ENCODE results near the gene POC1B.

The POC1B gene

DNA sequence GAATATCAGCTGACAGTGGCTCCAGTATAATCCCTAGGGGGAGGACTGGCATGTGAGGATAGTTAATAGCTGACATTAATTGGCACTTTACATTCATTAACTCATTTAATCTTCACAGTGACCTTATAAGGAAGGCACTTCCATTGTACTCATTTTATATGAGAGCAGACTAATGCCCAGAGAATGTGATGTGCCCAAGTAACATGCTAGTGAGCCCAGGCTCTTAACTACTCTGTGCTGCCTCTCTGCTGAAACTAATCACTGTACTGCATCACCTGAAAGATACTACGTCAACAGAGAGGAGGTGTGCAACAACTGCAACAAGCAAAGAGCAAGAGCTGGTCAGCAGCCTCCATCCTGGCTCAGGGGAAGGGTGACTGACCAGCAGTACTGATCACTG lies 41.4 kb downstream of the POC1B start:
- TF ChIP-seq, protein P1, sequence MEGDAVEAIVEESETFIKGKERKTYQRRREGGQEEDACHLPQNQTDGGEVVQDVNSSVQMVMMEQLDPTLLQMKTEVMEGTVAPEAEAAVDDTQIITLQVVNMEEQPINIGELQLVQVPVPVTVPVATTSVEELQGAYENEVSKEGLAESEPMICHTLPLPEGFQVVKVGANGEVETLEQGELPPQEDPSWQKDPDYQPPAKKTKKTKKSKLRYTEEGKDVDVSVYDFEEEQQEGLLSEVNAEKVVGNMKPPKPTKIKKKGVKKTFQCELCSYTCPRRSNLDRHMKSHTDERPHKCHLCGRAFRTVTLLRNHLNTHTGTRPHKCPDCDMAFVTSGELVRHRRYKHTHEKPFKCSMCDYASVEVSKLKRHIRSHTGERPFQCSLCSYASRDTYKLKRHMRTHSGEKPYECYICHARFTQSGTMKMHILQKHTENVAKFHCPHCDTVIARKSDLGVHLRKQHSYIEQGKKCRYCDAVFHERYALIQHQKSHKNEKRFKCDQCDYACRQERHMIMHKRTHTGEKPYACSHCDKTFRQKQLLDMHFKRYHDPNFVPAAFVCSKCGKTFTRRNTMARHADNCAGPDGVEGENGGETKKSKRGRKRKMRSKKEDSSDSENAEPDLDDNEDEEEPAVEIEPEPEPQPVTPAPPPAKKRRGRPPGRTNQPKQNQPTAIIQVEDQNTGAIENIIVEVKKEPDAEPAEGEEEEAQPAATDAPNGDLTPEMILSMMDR (IDR thresholded peaks at IDR 0.05; ENCODE audit: insufficient read depth, missing control alignments) = no peak
- DNase-seq (ENCODE audit: insufficient read length, low spot score) (no peak), FAIRE-seq (no peak)

DNA sequence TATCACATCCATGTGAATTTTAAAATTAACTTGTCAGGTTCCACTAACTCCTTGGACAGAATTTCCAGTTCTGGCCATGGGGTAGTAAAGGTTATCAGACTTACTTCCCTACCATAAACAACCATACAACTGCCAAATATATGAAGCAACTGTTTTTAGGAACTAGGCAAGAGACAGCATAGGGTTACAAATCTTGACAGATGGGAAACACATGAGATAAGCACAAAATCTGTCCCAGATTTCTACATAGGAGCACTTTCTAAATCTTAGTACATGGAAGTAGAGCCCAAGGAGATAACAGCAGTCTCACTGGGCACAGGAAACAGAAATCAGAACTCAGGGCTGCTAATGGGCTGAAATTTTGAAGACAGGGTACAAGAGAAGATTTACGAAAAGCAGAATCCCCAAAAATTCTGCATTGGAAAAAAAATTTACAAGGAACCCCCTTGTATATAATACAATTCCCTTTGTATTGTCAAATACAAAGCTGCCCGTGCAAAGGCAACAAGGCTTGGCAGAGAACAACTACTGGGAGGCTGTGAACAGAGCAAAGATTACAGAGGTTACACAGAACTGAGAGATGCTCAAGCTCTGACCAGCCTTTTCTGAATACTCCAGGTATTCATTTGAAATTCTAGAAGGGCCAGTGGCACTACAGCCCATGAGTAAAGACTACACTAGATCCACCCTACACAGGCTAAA lies 44.5 kb downstream of the POC1B start:
- no peak for FAIRE-seq
- TF ChIP-seq, protein P1 (IDR thresholded peaks at IDR 0.05; ENCODE audit: insufficient read depth, missing control alignments) = no peak
- no peak for DNase-seq (ENCODE audit: insufficient read length, low spot score)

DNA sequence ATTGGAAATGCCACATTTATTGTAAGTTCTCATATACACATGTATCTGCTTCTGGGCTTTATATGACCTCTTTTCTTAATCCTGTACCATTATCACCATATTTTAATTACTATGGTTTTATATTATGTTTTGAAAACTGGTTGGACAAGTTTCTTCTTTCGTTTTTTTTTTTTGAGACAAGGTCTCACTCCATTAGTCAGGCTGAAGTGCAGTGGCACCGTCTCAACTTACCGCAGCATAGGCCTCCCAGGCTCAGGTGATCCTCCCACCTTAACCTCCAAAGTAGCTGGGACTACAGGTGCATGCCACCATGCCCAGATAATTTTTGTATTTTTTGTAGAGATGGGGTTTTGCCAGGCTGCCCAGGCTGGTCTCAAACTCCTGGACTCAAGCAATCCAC lies 45.9 kb downstream of the POC1B start:
- FAIRE-seq (no peak), DNase-seq (ENCODE audit: insufficient read length, low spot score) (no peak)

DNA sequence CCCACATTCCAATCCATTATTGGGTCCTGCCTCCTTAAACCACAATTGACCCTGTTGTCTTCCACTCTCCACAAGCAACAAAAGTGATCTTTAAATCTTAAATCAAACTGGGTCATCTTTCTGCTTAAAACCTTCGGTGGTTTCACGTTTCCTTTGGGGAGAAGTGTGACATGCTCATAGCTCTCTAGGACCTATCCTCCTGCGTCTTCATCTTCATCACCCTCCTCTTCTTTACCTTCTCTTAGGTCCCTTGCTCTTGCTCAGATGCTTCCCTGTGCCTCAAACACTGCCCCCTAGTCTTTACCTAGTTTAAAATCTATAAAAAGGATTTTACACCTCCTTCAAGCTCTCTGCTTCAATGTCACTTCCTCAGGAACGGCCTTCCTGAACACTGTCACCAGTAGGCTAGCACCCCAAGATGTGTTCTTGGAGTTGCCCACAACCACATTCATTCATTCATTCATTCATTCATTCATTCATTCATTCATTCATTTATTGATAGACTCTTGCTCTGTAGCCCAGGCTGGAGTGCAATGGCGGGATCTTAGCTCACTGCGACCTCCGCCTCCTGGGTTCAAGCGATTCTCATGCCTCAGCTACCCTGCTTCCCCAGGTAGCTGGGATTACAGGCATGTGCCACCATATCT lies 48.1 kb downstream of the POC1B start:
- TF ChIP-seq, protein P1 (IDR thresholded peaks at IDR 0.05; ENCODE audit: insufficient read depth, missing control alignments) = no peak
- no peak for FAIRE-seq

More for the DNA sequence above, 45.9 kb downstream of the POC1B start:
- TF ChIP-seq, protein P1 (IDR thresholded peaks at IDR 0.05; ENCODE audit: insufficient read depth, missing control alignments) = no peak

DNA sequence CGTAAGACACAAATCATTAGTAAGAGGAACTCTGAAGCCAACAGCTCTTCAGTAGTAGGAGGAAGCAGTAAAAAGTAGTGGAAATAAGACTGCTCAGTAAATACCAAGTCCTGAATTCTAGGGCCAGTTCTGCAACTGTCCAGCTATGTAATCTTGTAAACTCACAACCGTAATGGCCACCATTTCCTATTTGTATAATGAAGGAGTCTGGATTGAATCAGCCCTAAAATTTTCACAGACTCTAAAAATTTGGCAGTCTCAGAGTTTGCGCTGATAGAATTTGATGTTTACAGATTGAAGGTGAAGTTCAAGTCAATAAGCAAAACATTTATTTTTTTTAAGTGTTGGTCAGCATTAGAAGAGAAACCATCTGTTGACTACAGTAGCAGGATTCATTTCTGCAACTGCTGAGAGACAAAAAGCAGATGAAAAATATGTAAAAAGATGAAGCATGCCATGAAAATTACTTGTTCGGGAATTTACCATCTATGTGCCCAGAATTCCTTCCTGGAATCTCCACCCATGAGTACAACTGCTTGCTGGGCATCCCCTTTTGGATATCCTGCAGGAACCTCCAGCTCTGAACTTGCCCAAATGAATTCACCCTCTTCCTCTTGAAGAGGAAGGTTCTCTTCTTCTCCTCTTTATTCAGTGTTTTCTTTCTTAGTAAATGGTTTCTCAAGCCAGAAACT lies 48.8 kb downstream of the POC1B start:
- FAIRE-seq (no peak), DNase-seq (ENCODE audit: insufficient read length, low spot score) (no peak)
- TF ChIP-seq, protein P1 (IDR thresholded peaks at IDR 0.05; ENCODE audit: insufficient read depth, missing control alignments) = no peak

More for the DNA sequence above, 48.1 kb downstream of the POC1B start:
- DNase-seq (ENCODE audit: insufficient read length, low spot score) = no peak

DNA sequence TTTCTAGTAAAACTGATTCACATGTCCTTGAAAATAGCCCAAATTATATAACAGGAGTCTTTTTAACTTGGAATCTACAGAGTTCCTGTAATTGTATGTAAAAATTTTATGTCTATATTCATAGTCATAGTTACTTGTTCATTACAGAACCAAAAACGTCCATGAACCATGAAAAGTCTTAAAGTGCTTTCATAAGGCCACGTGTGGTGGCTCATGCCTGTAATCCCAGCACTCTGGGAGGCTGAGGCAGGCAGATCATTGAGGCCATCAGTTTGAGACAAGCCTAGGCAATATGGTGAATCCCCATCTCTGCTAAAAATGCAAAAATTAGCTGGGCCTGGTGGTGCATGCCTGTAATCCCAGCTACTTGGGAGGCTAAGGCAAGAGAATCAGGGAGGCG lies 49.6 kb downstream of the POC1B start:
- FAIRE-seq = no peak
- TF ChIP-seq, protein P1 (IDR thresholded peaks at IDR 0.05; ENCODE audit: insufficient read depth, missing control alignments) = no peak
- no peak for DNase-seq (ENCODE audit: insufficient read length, low spot score)
